T-helper 1 cell treated with Interleukin-12 subunit alpha and Interleukin-12 subunit beta and Interleukin-4 antibody, amounts not matched to agents 30 μg/mL and 1 μg/mL, for 36 hours (primary cell): ENCODE results near the gene CTU1.
A peak's percentile ranks its signal among the peaks of the same experiment; 100 is the strongest.

Experiments used
- H3K27ac Mint-ChIP-seq: one replicate; pipeline ENCODE4 v1.8.0; 2021; ENCODE audit warnings: mild to moderate bottlenecking, mixed read lengths
- H3K27me3 Mint-ChIP-seq: one replicate; pipeline ENCODE4 v1.8.0; 2021; ENCODE audit warnings: low read depth, mixed read lengths
- H3K36me3 Mint-ChIP-seq: one replicate; pipeline ENCODE4 v1.8.0; 2021; ENCODE audit warnings: low read depth, mixed read lengths
- H3K4me1 Mint-ChIP-seq: one replicate; pipeline ENCODE4 v1.8.0; 2021; ENCODE audit warnings: low read depth, mixed read lengths
- H3K4me3 Mint-ChIP-seq: one replicate; pipeline ENCODE4 v1.8.0; 2021; ENCODE audit warnings: mild to moderate bottlenecking, moderate library complexity, mixed read lengths
- H3K9me3 Mint-ChIP-seq: one replicate; pipeline ENCODE4 v1.8.0; 2021; ENCODE audit warnings: mixed read lengths

CTU1 gene

DNA sequence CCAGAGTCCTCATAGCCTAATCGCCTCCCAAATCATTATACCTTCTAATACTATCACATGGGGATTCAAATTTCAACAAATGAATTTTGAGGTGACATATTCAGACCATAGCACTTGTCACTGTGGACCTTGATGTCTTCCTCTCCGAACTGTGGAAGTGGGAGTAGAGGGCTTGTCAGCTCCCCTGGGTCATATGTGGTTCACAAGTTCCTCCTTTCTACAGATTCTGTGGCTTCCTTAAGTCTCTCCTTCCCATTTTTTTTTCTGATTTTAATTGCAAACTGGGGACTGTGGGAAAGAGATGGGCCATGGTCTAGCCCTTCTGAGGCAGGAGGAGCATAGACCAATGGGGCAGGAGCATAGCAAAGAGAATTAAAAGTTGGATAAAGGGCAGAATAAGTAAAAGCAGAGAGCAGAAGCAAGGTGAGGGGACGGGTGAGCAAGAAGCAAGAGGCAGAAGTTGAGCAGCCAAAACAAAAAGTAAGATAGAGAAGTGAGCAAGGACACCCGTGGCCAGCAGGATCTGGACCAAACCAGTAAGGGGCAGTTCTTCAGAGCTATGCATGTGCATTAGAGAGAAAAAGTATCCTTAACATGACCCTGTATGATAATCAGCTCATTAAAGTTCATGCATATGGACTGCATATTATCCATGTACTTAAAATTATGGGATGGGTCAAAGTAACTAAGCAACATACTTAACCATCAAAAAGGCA, 31.2 kb upstream of the CTU1 start:
- Mint-ChIP-seq H3K4me3 (no peak overlapping the region), H3K4me1 (peaks cover 8% of the 10 kb centered on the region), H3K27ac (no peak overlapping the region), H3K9me3 (peaks cover 4% of the 10 kb centered on the region), H3K36me3 (no peaks in the 10 kb centered on the region), H3K27me3 (peaks cover 29% of the 10 kb centered on the region)

DNA sequence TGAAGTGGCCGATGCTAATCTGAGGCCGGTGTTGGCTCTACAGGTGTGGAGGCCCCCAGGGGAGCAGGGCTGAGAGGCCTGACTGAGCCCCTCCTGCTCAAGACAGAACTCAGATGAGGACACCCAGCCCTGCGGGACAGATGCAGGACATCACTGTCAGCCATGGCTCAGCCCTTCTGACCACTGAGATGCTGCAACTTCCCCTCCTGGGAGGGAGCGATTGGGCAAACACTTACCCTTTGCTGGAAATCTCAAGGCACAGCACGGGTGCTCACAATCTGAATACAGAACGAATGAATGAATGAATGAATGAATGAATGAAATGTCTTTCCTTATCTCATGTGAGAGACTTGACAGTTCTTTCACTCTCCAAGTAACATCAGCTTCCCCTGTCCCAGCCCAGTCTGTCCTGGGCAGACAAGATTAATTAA, 30.4 kb upstream of the CTU1 start:
- Mint-ChIP-seq H3K4me1 (peaks cover 8% of the 10 kb centered on the region), H3K4me3 (no peak overlapping the region), H3K27ac (no peak overlapping the region), H3K27me3 (peaks cover 29% of the 10 kb centered on the region), H3K9me3 (peaks cover 4% of the 10 kb centered on the region), H3K36me3 (no peaks in the 10 kb centered on the region)

DNA sequence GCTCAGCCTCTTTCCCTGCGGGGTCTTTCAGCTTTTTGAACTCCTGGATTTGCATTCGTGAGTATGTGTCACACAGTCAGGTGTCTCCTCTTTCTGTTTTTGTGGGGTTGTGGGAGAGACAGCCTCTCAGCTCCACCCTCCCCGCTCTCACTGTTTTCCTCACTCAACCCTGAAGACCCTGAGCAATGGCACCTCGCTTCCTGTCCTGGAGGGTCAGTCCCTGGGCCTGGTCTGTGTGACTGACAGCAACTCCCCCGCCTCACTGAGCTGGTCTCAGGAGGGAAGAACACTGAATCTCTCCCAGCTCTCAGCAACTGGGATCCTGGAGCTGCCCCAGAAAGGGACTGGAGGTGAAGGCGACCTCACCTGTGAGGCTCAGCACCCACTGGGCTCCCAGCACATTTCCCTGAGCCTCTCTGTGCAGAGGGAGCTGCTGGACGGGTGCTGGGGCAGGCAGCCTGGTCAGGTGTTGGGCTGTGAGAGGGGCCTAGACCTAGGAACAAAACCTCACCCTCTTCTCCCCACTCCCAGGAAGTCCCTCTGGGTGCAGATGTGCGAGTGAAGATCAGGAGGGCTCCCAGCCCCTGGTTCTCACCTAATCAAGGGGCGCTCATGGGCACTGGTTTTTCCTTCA, 29.7 kb upstream of the CTU1 start:
- Mint-ChIP-seq H3K4me1 (peaks cover 8% of the 10 kb centered on the region), H3K27ac (no peak overlapping the region), H3K9me3 (peaks cover 4% of the 10 kb centered on the region), H3K36me3 (no peaks in the 10 kb centered on the region), H3K4me3 (no peak overlapping the region), H3K27me3 (peaks cover 29% of the 10 kb centered on the region)

DNA sequence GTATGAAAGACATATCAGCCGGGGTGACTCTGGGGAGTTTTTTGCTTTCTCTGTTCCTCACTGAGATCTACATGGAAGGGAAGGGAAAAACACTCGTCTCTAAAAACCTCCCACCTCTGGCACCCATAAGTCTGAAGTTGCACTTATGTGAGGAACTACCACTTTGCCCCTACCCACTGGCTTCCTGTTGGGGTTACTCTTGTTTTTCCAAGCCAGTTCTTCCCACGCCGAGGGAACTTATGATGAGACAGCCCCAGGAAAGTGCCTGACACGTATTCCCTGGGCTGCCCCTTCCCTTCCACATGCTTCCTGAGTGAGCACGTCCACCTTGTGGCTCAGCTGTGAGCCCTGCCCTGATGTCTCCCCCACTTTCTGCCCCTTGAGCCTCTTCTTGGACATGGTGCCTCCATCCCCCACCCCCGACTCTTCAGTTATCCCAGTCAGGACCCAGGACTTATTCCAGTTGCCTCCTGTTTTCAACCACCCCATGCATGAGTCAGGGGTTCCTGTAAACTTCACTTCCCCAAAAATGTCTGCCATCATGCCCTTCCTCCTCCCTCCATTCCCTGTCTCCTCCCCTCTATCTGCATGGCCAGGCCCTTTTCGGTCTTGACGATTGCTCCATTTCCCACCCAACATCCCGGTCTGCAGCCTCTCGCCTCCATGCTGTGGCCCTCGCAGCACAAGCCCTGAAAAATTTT, 28.8 kb upstream of the CTU1 start:
- H3K9me3 Mint-ChIP-seq = peaks cover 4% of the 10 kb centered on the region
- H3K36me3 Mint-ChIP-seq = no peaks in the 10 kb centered on the region
- H3K4me1 Mint-ChIP-seq = peaks cover 14% of the 10 kb centered on the region
- H3K27ac Mint-ChIP-seq = no peak overlapping the region
- no peak overlapping the region for H3K4me3 Mint-ChIP-seq
- peaks cover 29% of the 10 kb centered on the region for H3K27me3 Mint-ChIP-seq

DNA sequence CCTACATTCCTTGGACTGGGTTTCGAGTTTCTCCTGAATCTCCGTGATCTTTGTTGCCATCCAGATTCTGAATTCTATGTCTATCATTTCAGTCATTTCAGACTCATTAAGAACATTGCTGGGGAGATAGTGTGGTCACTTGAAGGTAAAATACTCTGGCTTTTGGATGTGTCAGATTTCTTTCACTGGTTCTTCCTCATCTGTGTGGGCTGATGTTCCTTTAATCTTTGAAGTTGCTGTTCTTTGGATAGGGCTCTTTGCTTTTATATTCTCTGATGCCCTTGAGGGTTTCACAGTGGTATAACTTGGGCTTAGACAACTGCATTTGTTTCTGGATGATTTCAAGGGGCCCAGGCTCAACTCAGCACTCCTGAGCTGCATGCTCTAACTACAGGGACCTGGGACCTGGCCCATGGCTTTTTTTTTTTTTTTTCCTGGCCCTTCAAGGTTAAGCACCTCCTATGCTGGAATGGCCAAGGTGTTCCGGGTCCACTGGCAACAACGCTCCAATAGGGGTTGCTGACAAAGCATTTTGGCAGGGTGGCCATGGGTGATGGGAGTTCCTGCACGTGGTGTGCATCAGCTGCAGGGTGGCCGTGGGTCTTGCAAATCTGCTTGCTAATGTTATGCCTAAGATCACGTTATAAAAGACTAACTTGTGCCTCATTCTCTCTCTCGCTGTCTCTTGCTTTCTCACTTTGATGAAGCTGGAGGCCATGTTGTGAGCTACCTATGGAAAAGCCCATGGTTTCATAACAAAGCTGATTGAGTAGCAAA, 28.0 kb upstream of the CTU1 start:
- Mint-ChIP-seq H3K4me3 (no peak overlapping the region), H3K27me3 (peaks cover 29% of the 10 kb centered on the region), H3K9me3 (peaks cover 4% of the 10 kb centered on the region), H3K4me1 (peaks cover 17% of the 10 kb centered on the region), H3K27ac (no peak overlapping the region), H3K36me3 (peaks cover 2% of the 10 kb centered on the region)

DNA sequence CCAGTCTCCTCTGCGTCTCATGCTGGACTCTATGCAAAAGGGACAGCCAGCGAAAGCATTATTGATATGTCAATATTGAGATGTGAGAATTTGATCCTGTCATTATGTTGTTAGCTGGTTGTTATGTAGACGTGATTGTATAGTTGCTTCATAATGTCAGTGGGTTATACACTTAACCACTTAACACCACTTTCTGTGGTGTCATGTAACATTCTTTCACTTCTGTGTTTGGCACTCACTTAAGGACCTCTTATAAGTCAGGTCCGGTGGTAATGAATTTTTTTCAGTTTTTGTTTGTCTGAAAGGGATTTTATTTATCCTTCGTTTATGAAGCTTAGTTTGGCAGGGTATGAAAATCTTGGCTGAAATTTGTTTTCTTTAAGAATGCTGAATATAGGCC, 26.8 kb upstream of the CTU1 start:
- H3K4me3 Mint-ChIP-seq = no peak overlapping the region
- no peak overlapping the region for H3K27ac Mint-ChIP-seq
- peaks cover 27% of the 10 kb centered on the region for H3K27me3 Mint-ChIP-seq
- H3K9me3 Mint-ChIP-seq = peaks cover 4% of the 10 kb centered on the region
- peaks cover 22% of the 10 kb centered on the region for H3K4me1 Mint-ChIP-seq
- H3K36me3 Mint-ChIP-seq = peaks cover 2% of the 10 kb centered on the region

DNA sequence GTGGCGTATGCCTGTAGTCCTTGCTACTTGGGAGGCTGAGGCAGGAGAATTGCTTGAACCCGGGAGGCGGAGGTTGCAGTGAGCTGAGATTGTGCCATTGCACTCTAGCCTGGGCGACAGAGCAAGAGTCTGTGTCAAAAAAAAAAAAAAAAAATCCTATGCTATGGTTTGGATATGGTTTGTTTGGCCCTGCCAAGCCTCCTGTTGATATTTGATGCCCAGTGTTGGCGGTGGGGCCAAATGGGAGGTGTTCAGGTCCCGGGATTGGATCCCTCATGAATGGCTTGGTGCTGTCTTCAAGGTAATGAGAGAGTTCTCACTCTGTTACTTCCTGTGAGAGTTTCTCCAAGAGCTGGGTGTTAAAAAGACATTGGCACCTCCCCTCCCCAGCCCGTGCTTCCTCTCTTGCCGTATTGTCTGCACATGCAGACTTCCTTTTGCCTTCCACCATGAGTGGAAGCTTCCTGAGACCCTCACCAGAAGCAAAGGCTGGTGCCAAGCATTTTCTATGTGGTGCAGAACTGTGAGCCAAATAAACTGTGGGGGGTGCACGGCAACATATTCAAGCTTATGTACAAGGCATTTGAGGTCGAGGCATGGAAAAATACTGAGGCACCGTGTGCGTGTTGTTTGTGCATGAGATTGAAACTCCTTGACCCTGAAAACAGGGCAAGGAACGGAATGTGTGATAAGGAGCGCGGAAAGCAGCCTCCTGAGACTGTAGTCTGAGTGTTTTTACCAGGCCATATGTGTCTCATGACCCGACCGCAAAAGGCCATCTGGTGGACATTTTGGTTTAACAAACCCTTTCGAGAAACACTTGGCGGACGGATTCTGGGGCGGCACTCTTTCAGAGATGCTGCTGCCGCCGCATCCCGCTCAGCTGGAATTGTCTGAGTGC, 23.8 kb upstream of the CTU1 start:
- Mint-ChIP-seq H3K4me3 (peak overlapping the region; percentile 59), H3K4me1 (peaks cover 25% of the 10 kb centered on the region), H3K27me3 (peaks cover 20% of the 10 kb centered on the region), H3K36me3 (peaks cover 2% of the 10 kb centered on the region), H3K9me3 (peaks cover 4% of the 10 kb centered on the region), H3K27ac (peak overlapping the region; percentile 73)

DNA sequence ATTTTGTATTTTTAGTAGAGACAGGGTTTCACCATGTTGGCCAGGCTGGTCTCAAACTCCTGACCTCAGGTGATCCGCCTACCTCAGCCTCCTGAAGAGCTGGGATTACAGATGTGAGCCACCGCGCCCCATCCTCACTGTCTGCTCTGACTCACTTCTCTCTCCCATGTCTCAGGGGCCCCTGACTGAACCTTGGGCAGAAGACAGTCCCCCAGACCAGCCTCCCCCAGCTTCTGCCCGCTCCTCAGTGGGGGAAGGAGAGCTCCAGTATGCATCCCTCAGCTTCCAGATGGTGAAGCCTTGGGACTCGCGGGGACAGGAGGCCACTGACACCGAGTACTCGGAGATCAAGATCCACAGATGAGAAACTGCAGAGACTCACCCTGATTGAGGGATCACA, 21.5 kb upstream of the CTU1 start:
- Mint-ChIP-seq H3K36me3 (peaks cover 2% of the 10 kb centered on the region), H3K27me3 (peaks cover 5% of the 10 kb centered on the region), H3K4me3 (no peak overlapping the region), H3K4me1 (peaks cover 29% of the 10 kb centered on the region), H3K9me3 (no peaks in the 10 kb centered on the region), H3K27ac (no peak overlapping the region)

DNA sequence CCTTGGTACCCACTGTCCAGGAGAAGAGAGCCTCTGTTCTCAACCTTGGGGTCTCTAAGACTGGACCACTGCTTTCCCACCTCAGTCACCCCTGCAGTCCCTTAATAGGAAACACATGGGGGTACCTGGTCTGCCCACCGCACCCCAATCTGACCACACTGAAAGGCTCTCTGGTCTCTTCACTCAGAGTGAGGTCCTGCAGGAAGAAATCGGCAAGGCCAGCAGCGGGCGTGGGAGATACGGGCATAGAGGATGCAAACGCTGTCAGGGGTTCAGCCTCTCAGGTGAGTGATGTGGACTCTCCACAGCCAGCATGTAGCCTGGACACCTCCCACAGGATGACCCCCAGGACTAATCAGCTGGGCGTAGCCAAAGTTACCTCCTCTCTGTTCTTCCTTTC, 20.0 kb upstream of the CTU1 start:
- H3K27ac Mint-ChIP-seq = no peak overlapping the region
- H3K4me1 Mint-ChIP-seq = peaks cover 42% of the 10 kb centered on the region
- H3K4me3 Mint-ChIP-seq = no peak overlapping the region

DNA sequence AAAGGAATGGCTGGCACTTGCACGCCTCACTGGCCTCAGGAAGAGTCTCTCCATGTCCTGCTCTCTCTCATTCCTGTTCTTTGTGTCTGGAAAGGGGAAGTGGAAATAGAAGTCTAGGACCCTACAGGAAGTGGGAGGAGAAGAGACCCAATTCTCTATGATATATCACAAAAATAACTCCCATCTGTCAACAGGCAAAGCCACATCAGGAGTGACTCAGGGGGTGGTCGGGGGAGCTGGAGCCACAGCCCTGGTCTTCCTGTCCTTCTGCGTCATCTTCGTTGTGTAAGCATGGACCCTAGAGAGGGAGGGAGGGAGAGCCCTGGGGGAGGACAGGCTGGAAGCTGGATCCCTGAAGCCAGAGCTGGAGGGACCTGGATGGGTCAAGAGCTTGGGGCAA, 19.5 kb upstream of the CTU1 start:
- Mint-ChIP-seq H3K27me3 (peaks cover 5% of the 10 kb centered on the region), H3K9me3 (no peaks in the 10 kb centered on the region), H3K36me3 (peaks cover 2% of the 10 kb centered on the region), H3K27ac (no peak overlapping the region), H3K4me3 (no peak overlapping the region), H3K4me1 (peaks cover 46% of the 10 kb centered on the region)

More for the DNA sequence above, 20.0 kb upstream of the CTU1 start:
- H3K9me3 Mint-ChIP-seq = no peaks in the 10 kb centered on the region
- H3K27me3 Mint-ChIP-seq = peaks cover 5% of the 10 kb centered on the region
- peaks cover 2% of the 10 kb centered on the region for H3K36me3 Mint-ChIP-seq

DNA sequence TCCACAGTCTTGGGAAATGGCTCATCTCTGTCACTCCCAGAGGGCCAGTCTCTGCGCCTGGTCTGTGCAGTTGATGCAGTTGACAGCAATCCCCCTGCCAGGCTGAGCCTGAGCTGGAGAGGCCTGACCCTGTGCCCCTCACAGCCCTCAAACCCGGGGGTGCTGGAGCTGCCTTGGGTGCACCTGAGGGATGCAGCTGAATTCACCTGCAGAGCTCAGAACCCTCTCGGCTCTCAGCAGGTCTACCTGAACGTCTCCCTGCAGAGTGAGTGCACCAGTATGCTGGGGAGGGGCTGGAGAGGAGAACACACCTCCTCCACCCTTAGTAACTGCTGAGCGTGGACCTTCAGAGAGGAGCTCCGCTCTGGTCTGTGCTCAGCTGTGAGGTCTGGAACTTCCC, 18.8 kb upstream of the CTU1 start:
- H3K4me3 Mint-ChIP-seq = no peak overlapping the region
- H3K27me3 Mint-ChIP-seq = peaks cover 5% of the 10 kb centered on the region
- peaks cover 2% of the 10 kb centered on the region for H3K36me3 Mint-ChIP-seq
- no peak overlapping the region for H3K27ac Mint-ChIP-seq
- peaks cover 46% of the 10 kb centered on the region for H3K4me1 Mint-ChIP-seq
- no peaks in the 10 kb centered on the region for H3K9me3 Mint-ChIP-seq

DNA sequence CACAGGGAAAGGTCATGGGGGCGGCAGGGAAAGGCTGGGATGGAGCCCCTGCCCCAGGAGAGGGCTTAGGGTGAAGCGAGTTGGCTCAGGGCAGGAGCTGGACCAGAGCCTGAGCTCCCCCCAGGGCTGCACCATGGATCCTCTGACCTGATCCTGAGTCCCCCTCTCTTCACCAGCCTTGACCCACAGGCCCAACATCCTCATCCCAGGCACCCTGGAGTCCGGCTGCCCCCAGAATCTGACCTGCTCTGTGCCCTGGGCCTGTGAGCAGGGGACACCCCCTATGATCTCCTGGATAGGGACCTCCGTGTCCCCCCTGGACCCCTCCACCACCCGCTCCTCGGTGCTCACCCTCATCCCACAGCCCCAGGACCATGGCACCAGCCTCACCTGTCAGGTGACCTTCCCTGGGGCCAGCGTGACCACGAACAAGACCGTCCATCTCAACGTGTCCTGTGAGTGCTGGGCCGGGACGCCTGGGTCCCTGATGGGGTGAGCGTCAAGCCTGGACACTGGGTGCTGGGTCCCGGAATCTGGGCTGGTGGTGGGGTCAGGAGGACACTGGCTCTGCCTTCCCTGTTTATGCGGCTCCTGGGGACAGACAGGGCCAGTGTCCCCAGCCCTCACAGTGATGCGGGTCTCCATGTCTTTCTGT, 17.3 kb upstream of the CTU1 start:
- no peaks in the 10 kb centered on the region for H3K9me3 Mint-ChIP-seq
- H3K27ac Mint-ChIP-seq = no peak overlapping the region
- H3K4me3 Mint-ChIP-seq = no peak overlapping the region
- peaks cover under 1% of the 10 kb centered on the region for H3K27me3 Mint-ChIP-seq
- peaks cover 42% of the 10 kb centered on the region for H3K4me1 Mint-ChIP-seq
- no peaks in the 10 kb centered on the region for H3K36me3 Mint-ChIP-seq

DNA sequence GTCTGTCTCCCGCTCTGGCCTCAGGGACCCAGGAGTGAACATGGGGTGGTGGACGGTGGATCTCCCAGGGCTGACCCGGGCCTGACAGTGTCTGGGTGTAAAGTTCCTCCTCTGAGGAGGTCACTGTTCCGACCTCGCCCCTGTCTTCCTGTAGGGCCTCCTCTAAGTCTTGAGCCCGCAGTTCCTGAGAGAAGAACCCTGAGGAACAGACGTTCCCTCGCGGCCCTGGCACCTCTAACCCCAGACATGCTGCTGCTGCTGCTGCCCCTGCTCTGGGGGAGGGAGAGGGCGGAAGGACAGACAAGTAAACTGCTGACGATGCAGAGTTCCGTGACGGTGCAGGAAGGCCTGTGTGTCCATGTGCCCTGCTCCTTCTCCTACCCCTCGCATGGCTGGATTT, 16.5 kb upstream of the CTU1 start, which contains the start of gene SIGLEC9:
TSS of gene SIGLEC9 (plus strand) at position 178 of the 400 bp plus-strand sequence. CDS start at position 247, 69 bp downstream.
- Mint-ChIP-seq H3K4me1 (peaks cover 41% of the 10 kb centered on the region), H3K4me3 (peak within 1 kb of the TSS; percentile 53), H3K9me3 (no peaks in the 10 kb centered on the region), H3K27me3 (peaks cover under 1% of the 10 kb centered on the region), H3K27ac (peak within 1 kb of the TSS; percentile 82), H3K36me3 (no peaks in the 10 kb centered on the region)
